HG03280 (cell line): ENCODE measurements around the gene HMG20A.

Source experiments
- ATAC-seq: cut with Tn5 transposase; IDR thresholded peaks from one replicate; pipeline ENCODE4 v1.9.1; 2021; ENCODE audit warnings: mild to moderate bottlenecking, moderate library complexity; ENCODE audit not compliant: unreplicated experiment

HMG20A gene

GRCh38 chr15:77533578-77534430 lies 113.1 kb downstream of the HMG20A start:
- ATAC-seq, result no peak
